ENCODE data around the gene PARP12. TPM values are rescaled to one million over a fixed set of nuclear protein-coding genes. Genes with fewer than 3 reads are reported as not detected.

PARP12 gene
- total and polyA plus RNA-seq, 10 of the 15 experiments (the other 5 are each of a cell fraction or from before 2014, with no cell fraction given): 0.98 to 51.8 (median 18.0) TPM

DNA sequence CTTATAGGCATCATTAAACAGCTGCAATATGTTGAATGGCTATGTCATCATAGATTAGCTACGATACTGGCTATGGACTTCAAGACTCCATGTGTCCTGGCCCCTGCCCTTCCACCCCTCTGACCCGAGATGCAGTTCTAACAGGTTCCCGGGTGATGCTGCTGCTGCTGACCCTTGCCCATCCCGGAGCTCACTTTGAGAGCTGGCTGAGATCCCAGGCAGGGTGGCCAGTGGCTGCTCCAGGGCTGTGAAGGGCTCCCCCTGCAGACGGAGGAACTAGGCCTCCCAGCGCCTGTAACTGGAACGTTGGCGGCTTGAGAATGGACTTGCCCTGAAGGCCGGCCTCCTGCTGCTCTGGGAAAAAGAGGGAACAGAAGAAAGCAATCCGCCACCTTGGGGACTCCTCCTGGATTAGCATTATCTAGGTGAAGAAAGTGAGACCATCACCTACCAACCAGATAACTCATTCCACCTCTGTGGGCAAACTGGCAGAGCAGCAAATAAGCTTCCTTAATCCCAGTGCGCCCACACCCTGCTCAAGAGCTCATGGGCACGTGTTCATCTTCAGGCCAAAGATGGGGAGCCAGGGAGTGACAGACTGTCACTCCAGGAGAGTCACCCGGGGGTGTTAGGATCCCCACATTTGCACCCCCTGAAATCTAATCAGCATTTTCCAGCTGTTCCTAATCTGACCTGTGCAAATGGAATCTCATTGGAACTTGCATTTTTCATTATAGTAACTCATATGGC, 56.8 kb downstream of the PARP12 start:
- ChIA-PET RAD21 (ENCODE audit: unreplicated experiment) (interaction anchor here (0.7 to 10.0 kb wide), 4 partner anchors 359 to 651 kb away, joined by 3 to 135 read pairs (median 8); no protein-coding TSS in a partner anchor), POLR2A (interaction anchor here (0.5 to 0.9 kb wide), 2 partner anchors 375 to 485 kb away, joined by 4 to 7 read pairs; no protein-coding TSS in a partner anchor), CTCF (interaction anchor here (0.6 to 10.2 kb wide), 16 partner anchors 9 to 571 kb away, joined by 3 to 225 read pairs (median 4); no protein-coding TSS in a partner anchor), SMC1A (ENCODE audit: uncharacterized antibody, unreplicated experiment) (interaction anchor here (0.7 to 10.9 kb wide), 6 partner anchors 107 to 441 kb away, joined by 3 to 121 read pairs (median 4); no protein-coding TSS in a partner anchor)
- no peak overlapping the region for H2AFZ ChIP-seq (ENCODE audit: control insufficient read depth, low read depth, low read length)
- no peak overlapping the region for H3K27ac ChIP-seq (ENCODE audit: control insufficient read depth, insufficient read depth)
- no peaks in the 10 kb centered on the region for H3K4me1 ChIP-seq (ENCODE audit: control insufficient read depth, insufficient read depth, low read length)
- intact Hi-C loops (cut with micrococcal nuclease; ENCODE audit: unreplicated experiment): loop anchor here (1.0 kb wide), 1 partner anchor 298 kb away; no protein-coding TSS in a partner anchor
- in situ Hi-C loops (cut with MboI): no loop called here
- no peaks in the 10 kb centered on the region for H3K79me2 ChIP-seq (ENCODE audit: control insufficient read depth, insufficient read depth, low read length)
- BruUV-seq (replicated peaks): no TSS peak
- no peak for FAIRE-seq
- H4K20me1 ChIP-seq (ENCODE audit: control insufficient read depth, insufficient read depth): no peaks in the 10 kb centered on the region
- no peak for DNase-seq (ENCODE audit: low read depth, low spot score)
- no peak for TF ChIP-seq PRDM15 (CRISPR knock-in tag; IDR thresholded peaks at IDR 0.05)
- no peak for TF ChIP-seq NBN (IDR thresholded peaks at IDR 0.05)
- no peak for TF ChIP-seq BMI1 (IDR thresholded peaks at IDR 0.05; ENCODE audit: borderline replicate concordance)
- TF ChIP-seq, protein P1, sequence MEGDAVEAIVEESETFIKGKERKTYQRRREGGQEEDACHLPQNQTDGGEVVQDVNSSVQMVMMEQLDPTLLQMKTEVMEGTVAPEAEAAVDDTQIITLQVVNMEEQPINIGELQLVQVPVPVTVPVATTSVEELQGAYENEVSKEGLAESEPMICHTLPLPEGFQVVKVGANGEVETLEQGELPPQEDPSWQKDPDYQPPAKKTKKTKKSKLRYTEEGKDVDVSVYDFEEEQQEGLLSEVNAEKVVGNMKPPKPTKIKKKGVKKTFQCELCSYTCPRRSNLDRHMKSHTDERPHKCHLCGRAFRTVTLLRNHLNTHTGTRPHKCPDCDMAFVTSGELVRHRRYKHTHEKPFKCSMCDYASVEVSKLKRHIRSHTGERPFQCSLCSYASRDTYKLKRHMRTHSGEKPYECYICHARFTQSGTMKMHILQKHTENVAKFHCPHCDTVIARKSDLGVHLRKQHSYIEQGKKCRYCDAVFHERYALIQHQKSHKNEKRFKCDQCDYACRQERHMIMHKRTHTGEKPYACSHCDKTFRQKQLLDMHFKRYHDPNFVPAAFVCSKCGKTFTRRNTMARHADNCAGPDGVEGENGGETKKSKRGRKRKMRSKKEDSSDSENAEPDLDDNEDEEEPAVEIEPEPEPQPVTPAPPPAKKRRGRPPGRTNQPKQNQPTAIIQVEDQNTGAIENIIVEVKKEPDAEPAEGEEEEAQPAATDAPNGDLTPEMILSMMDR (IDR thresholded peaks at IDR 0.05 in 2 of 3, conservative IDR thresholded peaks at IDR 0.05 in 1 of 3; ENCODE audit: control insufficient read depth in 2 of 3, extremely low read depth in 1 of 3, insufficient read depth in 1 of 3, low read depth in 3 of 3, low read length in 3 of 3): peak in 1 of 3 experiments; percentile 20; a peak in 2 of 6 replicates
- TF ChIP-seq, protein P2, sequence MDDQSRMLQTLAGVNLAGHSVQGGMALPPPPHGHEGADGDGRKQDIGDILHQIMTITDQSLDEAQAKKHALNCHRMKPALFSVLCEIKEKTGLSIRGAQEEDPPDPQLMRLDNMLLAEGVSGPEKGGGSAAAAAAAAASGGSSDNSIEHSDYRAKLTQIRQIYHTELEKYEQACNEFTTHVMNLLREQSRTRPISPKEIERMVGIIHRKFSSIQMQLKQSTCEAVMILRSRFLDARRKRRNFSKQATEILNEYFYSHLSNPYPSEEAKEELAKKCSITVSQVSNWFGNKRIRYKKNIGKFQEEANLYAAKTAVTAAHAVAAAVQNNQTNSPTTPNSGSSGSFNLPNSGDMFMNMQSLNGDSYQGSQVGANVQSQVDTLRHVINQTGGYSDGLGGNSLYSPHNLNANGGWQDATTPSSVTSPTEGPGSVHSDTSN (IDR thresholded peaks at IDR 0.05; ENCODE audit: insufficient replicate concordance, low read depth, low read length): no peak
- TF ChIP-seq BCL11A (IDR thresholded peaks at IDR 0.05; ENCODE audit: low read depth, low read length): no peak
- no peak for TF ChIP-seq RAD51 (IDR thresholded peaks at IDR 0.05)
- no peak overlapping the region for H3K9ac ChIP-seq (ENCODE audit: control insufficient read depth, insufficient read depth, low read length)
- no peaks in the 10 kb centered on the region for H3K9me3 ChIP-seq (replicated peaks; ENCODE audit: control insufficient read depth, insufficient read depth, low read length)
- ATAC-seq: no peak
- H3K36me3 ChIP-seq (ENCODE audit: control insufficient read depth in 2 of 2, insufficient read depth in 2 of 2, low read length in 1 of 2): no peaks in the 10 kb centered on the region
- H3K27me3 ChIP-seq (replicated peaks in 1 of 2; ENCODE audit: control insufficient read depth in 2 of 2, insufficient read depth in 2 of 2, low read length in 1 of 2): no peaks in the 10 kb centered on the region; a peak in 1 of 4 replicates
- no peak overlapping the region for H3K4me2 ChIP-seq (ENCODE audit: control insufficient read depth, insufficient read depth)
- 46% methylated on average over 13 of the region's 13 CpGs for WGBS (ENCODE audit: insufficient coverage, insufficient replicate concordance, low lambda C conversion rate, missing lambda C conversion rate)
- no peak overlapping the region for H3K4me3 ChIP-seq
